Stimulated activated CD4-positive, alpha-beta T cell treated with anti-CD3 and anti-CD28 coated beads, TNF-alpha, amount 100 ng/mL, for 24 hours (primary cell): Measurements from ENCODE around the gene KRT85.
A peak's percentile ranks its signal among the peaks of the same experiment; 100 is the strongest.

Experiments used
- DNase-seq, 3 experiments: peaks; one replicate each; pipeline ENCODE4 v3.0.0-alpha.2; 2020; ENCODE audit warnings: low read depth in 3 of 3

KRT85 gene

DNA sequence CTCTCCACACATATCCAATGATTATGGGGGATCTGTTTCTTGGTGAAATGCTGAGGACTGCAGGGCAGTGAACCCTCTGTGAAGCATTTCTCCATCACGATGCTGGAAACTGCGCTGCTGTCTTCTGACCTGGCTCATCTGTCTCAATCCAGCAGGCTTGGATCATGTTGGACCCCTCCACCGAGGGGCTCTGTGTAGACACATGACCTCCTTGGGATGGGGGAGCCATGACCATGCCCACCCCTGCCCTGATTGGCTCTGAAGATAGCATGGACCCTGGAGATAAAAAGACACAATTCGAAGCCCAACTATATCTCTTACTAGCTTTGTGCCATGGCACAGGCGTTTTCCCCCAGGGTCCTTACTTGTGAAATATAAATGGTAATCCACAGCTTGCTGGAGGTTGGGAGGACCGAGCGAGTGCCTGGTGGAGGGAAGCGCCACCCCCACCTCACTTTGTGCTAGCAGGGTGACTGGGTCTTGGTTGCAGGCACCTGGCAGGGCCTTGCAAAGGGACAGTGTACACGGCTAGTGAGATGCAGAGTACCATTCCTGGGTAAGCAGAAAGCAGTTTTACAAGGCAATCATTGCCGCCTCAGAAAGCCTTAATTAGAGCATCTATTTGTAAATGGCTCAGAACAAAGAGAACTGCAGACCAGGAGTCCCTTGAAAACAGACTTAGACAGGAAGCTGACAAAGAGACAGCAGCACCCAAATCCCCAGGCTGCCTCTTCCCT is 43.7 kb downstream of the KRT85 start:
- no peak for DNase-seq

DNA sequence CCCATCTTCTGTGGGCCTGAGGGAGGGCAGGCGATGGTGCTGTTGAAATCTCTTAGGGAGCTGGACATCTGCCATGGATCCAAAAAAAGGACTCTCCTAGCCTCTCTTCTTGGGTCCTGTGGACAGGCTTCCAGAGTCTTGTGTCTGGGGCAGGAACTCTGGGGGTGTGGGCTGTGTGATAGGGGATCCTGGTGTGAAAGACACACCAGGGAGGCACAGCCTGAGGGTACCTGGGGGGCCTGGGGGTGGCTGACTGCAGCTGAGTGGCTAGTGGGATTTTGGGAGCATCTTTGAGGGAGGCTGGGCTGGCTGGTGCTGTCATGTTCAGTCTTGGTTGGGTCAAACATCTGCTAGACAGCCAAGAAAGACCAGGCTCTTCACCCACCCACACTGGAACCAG is 44.3 kb downstream of the KRT85 start:
- DNase-seq: no peak

DNA sequence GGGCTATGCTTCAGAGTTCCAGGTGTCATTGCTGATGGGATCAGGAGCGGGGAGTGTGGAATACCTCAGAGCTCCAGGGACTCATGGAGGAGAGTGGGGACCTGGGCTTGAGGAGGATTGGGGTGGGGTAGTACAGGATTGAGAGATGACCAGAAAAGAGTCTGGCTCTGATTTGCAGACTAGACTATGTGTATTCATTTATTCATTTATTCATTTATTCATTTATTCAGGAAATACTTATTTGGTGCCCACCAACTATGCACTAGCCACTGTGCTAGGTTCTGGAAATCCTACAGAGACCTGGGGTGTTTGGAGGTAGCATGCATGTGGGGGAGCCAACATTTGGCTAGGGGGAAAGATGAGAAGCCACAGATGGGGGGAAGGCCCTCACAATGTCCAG is 45.2 kb downstream of the KRT85 start:
- no peak for DNase-seq

DNA sequence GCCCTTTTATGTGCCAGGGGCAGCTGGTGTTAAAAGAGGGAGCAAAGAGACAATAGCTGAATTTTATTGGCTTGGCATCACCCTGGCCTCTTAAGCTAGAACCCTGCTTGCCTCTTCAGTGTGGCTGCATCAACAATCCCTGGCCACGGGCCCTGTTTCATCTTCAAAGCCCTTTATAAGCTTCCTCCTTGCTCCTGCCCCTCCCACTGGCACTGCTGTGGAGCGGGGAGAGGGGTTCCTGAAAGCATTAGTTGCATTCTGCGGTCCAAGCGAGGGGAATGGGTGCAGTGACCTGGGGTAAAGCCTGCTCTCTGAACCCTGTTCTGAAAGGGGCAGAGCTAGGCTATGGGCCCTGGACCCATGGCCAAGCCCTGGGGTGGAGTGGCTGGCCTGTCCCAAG is 45.9 kb downstream of the KRT85 start:
- no peak for DNase-seq

DNA sequence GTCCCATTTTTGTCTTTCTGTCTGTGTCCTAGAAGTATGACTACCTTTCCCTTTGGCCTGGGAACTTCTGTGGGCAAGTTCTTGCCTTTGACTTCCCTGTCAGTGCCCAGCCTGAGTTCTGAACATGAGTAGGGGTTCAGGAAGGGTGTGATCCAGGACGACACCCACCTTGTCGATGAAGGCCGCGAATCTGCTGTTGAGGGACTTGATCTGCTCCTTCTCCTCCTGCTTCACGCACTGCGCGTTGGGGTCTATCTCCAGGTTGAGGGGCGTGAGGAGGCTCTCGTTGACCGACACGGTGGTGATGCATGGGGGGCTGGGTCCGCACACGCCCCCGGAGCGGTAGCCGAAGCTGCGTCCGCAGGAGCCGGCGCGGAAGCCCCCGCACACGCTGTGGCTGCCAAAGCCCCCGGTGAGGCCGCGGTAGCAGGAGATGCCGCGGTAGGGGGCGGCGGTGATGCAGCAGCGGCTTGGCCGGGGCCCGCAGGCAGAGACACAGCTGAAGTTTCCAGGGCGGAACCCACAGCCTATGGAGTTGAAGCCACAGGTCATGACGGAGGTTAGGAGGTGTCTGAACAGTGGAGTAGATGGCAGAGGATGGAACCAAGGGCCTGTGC is 46.4 kb downstream of the KRT85 start, which contains the start of gene KRT83:
KRT83 (minus strand) TSS at position 615 of the 617 bp plus-strand sequence; CDS start at position 552, 63 bp downstream.
- no peak for DNase-seq

DNA sequence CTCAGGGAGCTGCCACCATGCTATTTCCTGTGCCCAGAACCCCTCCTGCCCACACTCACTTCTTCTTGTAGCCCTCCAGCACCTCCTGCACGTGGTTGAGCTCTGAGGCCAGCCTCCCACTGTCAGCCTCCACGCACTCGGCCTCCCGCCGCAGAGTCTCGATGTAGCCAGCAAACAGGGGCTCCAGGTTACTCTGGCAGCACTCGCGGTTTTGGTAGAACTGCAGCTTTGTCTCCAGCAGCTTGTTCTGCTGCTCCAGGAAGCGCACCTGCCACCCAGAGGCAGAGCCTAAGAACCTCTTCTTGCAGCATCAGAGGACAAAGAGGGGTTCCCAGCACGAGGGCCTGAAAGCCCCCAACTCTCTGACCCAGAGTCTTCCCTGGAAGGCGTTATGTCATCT is 48.2 kb downstream of the KRT85 start:
- DNase-seq: no peak

DNA sequence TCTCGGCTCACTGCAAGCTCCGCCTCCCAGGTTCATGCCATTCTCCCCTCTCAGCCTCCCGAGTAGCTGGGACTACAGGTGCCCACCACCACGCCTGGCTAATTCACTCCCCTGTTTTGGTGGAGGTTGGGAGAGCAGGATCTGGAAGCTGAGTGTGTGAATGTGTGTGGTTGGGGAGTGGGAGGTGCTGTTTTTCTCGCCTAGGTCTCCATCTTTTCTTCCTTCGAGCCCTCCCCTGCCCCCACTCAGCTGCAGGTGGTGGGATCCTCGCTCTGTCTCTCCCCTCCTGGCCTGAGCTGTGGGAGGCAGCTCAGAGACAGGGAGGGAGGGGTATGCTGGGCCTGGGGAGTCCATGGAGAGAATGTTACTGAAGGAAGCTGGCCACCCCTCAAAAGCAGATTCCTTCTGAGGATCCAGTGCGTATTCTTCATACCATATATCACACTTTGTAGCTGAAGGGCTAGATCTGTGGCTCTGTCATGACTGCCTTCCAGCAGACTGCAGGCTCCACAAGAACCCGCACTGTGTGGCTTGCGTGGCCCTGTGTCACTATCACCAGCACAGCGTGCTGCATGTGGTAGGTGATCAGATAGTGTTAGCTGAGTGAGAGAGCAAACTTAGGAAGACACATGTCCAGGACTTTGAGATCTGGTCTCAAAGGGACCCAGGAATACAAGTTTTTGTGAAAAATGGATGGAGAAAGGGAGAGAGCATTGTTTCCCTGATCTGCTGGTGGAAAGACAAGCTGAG is 48.9 kb downstream of the KRT85 start:
- DNase-seq: no peak

DNA sequence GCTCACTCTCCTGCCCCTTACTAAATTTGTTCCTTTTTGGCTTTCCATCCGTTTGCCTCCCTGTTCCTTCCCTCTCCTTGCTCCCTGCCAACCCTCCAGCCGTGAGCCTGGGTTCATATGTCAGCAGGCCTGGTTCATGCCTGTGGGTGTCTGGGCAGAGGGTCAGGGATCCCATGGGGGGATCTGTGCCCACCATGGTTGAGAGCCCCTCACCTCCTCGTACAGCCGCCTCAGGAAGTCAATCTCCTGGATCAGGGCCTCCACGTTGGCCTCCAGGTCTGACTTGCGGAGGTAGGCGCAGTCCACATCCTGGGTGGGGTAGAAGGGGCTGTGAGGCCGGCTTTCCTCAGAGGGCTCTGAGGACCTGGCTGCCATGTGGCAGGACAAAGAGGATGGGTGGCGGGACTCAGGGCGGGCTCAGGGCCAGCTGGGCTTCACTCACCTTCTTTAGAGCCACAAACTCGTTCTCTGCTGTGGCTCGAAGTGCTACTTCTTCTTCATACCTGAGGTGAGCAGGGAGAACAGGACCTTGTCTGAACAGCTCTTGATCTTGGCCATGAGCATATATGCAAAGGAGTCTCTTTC is 49.7 kb downstream of the KRT85 start:
- DNase-seq: no peak

DNA sequence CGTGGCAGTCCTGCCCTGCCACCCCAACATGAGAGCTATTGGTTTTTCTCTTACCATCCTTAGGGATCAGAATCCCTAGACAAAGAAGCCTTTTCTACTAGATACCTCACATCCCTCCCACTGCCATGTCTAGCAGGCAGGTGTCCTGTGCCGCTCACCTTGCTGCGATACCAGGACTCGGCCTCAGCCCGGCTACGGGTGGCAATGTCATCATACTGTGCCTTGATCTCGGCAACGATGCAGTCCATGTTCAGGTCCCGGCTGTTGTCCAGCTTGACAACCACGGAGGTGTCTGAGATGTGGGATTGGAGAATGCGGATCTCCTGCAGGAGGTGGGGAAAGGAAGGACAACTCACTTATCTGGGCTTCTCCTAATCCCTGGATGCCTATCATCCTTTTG is 50.6 kb downstream of the KRT85 start:
- no peak for DNase-seq

DNA sequence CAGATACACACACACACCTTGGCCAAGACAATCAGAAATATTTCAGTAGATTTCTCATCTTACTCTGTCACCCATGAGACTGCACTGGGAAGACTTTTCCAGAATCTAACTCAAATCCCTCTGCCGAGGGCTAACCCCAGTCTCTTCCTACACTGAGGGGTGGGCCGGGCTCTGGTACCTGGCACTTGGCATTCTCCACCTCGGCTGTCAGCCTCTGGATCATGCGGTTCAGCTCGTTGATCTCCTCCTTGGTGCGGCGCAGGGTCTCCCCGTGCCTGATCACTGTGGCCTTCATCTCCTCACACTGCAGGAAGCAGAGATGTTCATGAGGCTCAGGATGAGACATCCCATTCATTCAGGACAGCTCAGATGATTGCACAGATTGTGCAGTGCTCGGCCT is 51.0 kb downstream of the KRT85 start:
- no peak for DNase-seq

DNA sequence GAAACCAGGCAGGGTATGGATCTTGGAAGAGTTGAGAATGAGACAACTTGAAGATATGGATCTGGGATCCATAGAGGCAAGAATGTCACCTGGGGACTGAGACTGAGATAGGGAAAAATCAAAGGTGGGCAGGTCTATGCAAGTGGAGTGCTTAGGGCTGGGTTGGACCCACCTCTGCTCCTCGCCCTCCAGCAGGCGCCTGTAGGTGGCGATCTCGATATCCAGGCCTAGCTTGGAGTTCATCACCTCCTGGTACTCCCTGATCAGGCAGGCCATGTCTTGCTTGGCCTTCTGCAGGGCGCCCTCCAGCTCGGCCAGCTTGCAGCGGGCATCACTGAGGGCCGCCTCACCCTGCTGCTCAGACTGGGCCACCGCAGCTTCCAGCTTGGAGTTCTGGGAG is 51.6 kb downstream of the KRT85 start:
- DNase-seq: peak in 1 of 3 experiments; percentile 28

DNA sequence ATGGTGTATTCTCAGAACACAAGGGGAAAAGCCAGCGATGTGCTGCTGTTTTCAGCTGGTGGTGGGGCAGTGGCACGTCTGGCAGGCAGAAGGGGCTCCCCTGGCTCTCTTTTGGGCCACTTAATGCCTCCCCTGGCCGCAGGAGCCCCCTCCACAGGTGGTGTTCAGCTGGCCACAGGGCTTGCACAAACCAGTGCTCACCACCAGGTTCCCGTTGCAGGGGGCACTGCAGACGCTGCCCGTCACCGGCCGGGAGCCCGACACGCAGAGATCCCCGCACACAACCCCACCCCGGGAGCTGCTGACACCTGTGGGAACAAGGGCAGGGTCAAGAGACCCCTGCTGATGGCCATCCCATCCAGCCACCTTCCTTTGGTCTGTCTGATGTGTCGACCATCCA is 52.8 kb downstream of the KRT85 start:
- DNase-seq: no peak

DNA sequence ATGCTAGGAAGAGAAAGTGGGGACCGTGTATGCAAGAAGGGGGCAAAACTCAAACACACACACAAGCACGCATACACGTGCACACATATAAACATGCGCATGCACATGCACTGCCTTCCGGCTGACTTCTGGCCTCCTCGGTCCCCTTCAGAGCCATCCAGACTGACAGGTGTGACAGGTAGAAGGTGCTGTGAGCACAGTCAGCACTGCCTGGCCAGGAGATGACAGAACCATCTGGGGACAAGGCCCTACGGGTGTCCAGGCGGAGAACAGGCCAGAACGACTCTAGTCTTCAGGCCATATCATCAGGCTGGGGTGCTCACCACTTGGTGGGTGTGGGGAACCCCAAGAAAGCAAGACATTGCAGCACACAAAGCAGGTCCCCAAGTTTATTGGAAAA is 53.4 kb downstream of the KRT85 start:
- no peak for DNase-seq

DNA sequence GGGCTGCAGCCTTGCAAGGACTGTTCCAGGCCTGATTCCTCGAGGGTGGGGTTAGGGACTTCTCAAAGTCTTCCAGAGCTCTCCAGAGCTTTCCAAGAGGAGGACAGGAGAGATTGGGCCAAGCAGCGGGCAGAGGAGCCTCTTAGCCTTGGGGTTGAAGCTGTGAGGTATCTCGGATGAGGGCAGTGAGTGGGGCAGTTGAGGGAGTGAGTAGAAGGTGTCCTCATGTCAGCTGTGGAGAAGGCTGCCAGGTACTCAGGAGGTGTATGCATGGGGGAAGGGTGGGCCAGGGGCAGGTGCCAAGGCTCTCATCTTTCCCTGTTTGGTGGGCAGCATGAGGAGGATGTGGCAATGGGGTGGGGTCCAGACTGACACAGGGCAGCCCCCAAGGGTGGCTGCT is 53.8 kb downstream of the KRT85 start:
- DNase-seq: no peak

DNA sequence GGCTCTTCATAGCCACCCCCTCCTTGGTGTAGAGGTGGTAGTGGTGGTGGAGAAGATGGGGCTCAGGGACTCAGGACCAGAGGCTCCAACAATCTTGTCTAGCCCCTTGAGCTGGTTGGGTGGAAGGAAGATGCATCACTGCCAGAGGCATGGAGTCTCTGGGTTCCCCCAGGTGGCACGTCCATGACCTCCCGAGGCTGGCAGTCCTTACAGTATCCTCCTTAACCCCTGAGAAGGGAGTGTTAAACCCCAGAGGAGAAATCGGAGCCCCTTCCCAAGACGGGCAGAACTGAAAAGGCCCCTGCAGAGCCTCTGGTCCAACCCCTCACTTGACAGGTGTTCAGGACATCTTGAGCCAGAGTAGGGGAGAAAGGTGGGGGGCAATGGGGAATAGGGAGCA is 55.2 kb downstream of the KRT85 start:
- DNase-seq: no peak

DNA sequence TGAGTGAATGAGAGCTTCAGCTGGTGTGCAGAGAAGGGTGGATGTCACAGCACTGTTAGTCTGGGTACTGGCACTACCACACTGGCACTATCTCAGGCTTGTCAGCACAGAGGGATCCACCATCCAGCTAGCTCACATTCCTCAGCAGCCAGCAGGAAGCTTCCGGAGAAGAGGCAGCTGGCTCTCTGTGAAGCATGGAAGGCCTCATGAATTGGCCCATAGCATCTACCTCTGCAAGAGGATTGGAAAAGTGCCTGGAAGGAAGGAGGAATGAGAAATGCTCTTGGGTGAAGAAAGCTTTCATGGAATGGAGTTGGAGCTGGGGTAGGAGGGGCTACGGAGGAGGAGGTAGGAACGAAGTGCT is 56.0 kb downstream of the KRT85 start:
- DNase-seq: no peak

DNA sequence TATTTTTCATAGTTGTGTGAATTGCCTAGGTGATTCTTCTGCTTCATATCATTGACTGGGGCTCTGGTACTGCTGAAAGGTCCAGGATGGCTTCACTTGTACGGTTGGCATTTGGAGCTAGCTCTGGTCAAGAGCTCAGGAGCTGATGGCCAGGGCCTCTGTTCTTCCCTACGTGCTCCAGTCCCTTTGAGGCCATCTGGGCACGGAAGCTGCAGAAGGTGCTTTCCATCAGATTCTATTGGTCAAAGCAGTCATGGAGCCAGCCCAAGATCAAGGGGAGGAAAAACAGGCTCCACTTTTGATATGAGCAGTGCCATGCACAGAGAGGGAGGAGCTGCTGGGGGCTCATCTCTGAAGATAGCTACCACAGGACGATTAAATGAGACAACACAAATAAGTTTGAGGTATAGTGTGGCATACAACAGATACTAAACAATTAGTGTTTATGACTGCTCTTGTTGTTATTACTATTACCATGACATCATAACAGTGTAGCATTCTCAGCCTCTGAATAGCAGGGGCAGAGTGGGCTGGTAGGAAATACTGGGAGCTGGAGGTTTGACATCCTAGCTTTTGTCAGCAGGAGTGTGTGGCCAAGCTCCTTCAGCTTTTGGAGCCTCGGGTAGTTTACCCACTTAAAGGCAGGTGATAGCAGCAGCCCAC is 56.5 kb downstream of the KRT85 start:
- no peak for DNase-seq
